WTC11 (cell line): Measurements from ENCODE around the gene ADISSP. TPM values are rescaled to one million over a fixed set of nuclear protein-coding genes. Genes with fewer than 3 reads are reported as not detected.

ENCODE experiments used
- ATAC-seq: fragments of 200-7000 bp; cut with Tn5 transposase; 2 replicates; pipeline ENCODE4 v1.10.0; 2021; ENCODE audit warnings: mild to moderate bottlenecking, moderate library complexity
- CTCF ChIA-PET: fragments of 300-600 bp; sonication (Branson Sonifier 250); formaldehyde crosslinking; loops from one replicate; lab custom pipeline; 2021; ENCODE audit warnings: antibody characterized with exemption; lab: Charles Lee
- POLR2A ChIA-PET: fragments of 350-600 bp; sonication (Branson Sonifier 250); formaldehyde crosslinking; loops from one replicate; lab custom pipeline; 2021; ENCODE audit warnings: antibody characterized with exemption; lab: Charles Lee
- DNase-seq: peaks from one replicate; pipeline ENCODE4 v3.0.0; 2021; ENCODE audit warnings: low spot score
- H3K27ac Mint-ChIP-seq: 2 replicates; pipeline ENCODE4 v1.8.0; 2021; ENCODE audit warnings: mixed read lengths
- H3K27me3 Mint-ChIP-seq: 2 replicates; pipeline ENCODE4 v1.8.0; 2021; ENCODE audit warnings: low read depth, mild to moderate bottlenecking, moderate library complexity, mixed read lengths
- H3K36me3 Mint-ChIP-seq: 2 replicates; pipeline ENCODE4 v1.8.0; 2021; ENCODE audit warnings: mixed read lengths
- H3K4me1 Mint-ChIP-seq: 2 replicates; pipeline ENCODE4 v1.8.0; 2022; ENCODE audit warnings: mixed read lengths
- H3K4me3 Mint-ChIP-seq: 2 replicates; pipeline ENCODE4 v1.8.0; 2021; ENCODE audit warnings: mild to moderate bottlenecking, moderate library complexity, mixed read lengths
- H3K9me3 Mint-ChIP-seq: 2 replicates; pipeline ENCODE4 v1.8.0; 2021; ENCODE audit warnings: mixed read lengths
- CREB1 ChIP-seq: sonication (generic); formaldehyde crosslinking; IDR thresholded peaks from 2 replicates; pipeline ENCODE4 v1.8.0; 2023; ENCODE audit warnings: mild to moderate bottlenecking, missing genetic modification reagents
- FOXJ3 ChIP-seq: sonication (generic); formaldehyde crosslinking; IDR thresholded peaks from 2 replicates; pipeline ENCODE4 v1.9.0; 2021; ENCODE audit warnings: missing genetic modification reagents, mild to moderate bottlenecking, borderline replicate concordance
- GABPB1 ChIP-seq: sonication (generic); formaldehyde crosslinking; IDR thresholded peaks from 2 replicates; pipeline ENCODE4 v1.8.1; 2023; ENCODE audit warnings: mild to moderate bottlenecking, missing genetic modification reagents
- JUN ChIP-seq: sonication (generic); formaldehyde crosslinking; IDR thresholded peaks from 2 replicates; pipeline ENCODE4 v1.8.0; 2023; ENCODE audit warnings: mild to moderate bottlenecking, missing genetic modification reagents
- KAT7 ChIP-seq: sonication (generic); formaldehyde crosslinking; IDR thresholded peaks from 2 replicates; pipeline ENCODE4 v1.8.1; 2023; ENCODE audit warnings: missing genetic modification reagents, mild to moderate bottlenecking, borderline replicate concordance
- MXD4 ChIP-seq: fragments of 250-450 bp; sonication (Bioruptor Pico); IDR thresholded peaks from 2 replicates; pipeline ENCODE4 v1.8.0; 2021; ENCODE audit warnings: mild to moderate bottlenecking, moderate library complexity, borderline replicate concordance
- NR3C1 ChIP-seq: sonication (generic); formaldehyde crosslinking; conservative IDR thresholded peaks from 2 replicates; pipeline ENCODE4 v1.8.1; 2023; ENCODE audit warnings: low read depth, mild to moderate bottlenecking, missing genetic modification reagents
- SMAD4 ChIP-seq: sonication (generic); formaldehyde crosslinking; IDR thresholded peaks from 2 replicates; pipeline ENCODE4 v1.8.0; 2022; ENCODE audit warnings: mild to moderate bottlenecking, missing genetic modification reagents
- SOX15 ChIP-seq: fragments of 250-450 bp; sonication (Bioruptor Pico); IDR thresholded peaks from 2 replicates; pipeline ENCODE4 v1.9.0; 2021; ENCODE audit warnings: mild to moderate bottlenecking
- ZBTB21 ChIP-seq: sonication (generic); formaldehyde crosslinking; IDR thresholded peaks from 2 replicates; pipeline ENCODE4 v1.8.1; 2023; ENCODE audit warnings: mild to moderate bottlenecking, missing genetic modification reagents, borderline replicate concordance
- ZNF121 ChIP-seq: sonication (generic); formaldehyde crosslinking; IDR thresholded peaks from 2 replicates; pipeline ENCODE4 v1.8.0; 2023; ENCODE audit warnings: missing genetic modification reagents
- ZNF219 ChIP-seq: sonication (generic); formaldehyde crosslinking; IDR thresholded peaks from 2 replicates; pipeline ENCODE4 v1.8.0; 2023; ENCODE audit warnings: missing genetic modification reagents, mild to moderate bottlenecking, borderline replicate concordance
- ZNF232 ChIP-seq: sonication (generic); formaldehyde crosslinking; IDR thresholded peaks from 2 replicates; pipeline ENCODE4 v1.8.0; 2022; ENCODE audit warnings: mild to moderate bottlenecking, missing genetic modification reagents
- ZNF416 ChIP-seq: fragments of 250-450 bp; sonication (Bioruptor Pico); IDR thresholded peaks from 2 replicates; pipeline ENCODE4 v1.9.0; 2021; ENCODE audit warnings: mild to moderate bottlenecking, inconsistent platforms
- total RNA-seq: library from RNA; stranded (reverse); gene quantifications from 3 replicates; pipeline ENCODE4 v1.2.3, GENCODE V29; 2021
- TF ChIP-seq, protein P1 (sequence below): sonication (generic); formaldehyde crosslinking; IDR thresholded peaks from 2 replicates; pipeline ENCODE4 v1.8.1; 2023; ENCODE audit warnings: mild to moderate bottlenecking, missing genetic modification reagents
- TF ChIP-seq, protein P2 (sequence below): sonication (generic); formaldehyde crosslinking; IDR thresholded peaks from 2 replicates; pipeline ENCODE4 v1.8.0; 2022; ENCODE audit warnings: mild to moderate bottlenecking, missing genetic modification reagents
- TF ChIP-seq, protein P3 (sequence below): sonication (generic); formaldehyde crosslinking; IDR thresholded peaks from 2 replicates; pipeline ENCODE4 v1.8.0; 2022; ENCODE audit warnings: mild to moderate bottlenecking, missing genetic modification reagents
- TF ChIP-seq, protein P4 (sequence below): fragments of 200-600 bp; IDR thresholded peaks from 2 replicates; pipeline ENCODE4 v1.8.0; 2022; ENCODE audit warnings: antibody characterized with exemption
- TF ChIP-seq, protein P5 (sequence below): fragments of 250-450 bp; sonication (Bioruptor Pico); conservative IDR thresholded peaks from 2 replicates; pipeline ENCODE4 v1.9.0; 2021; ENCODE audit warnings: mild to moderate bottlenecking

The ADISSP gene
- total RNA-seq, 1 experiment from 2014 or later: 129 TPM

- TF ChIP-seq, protein P1, sequence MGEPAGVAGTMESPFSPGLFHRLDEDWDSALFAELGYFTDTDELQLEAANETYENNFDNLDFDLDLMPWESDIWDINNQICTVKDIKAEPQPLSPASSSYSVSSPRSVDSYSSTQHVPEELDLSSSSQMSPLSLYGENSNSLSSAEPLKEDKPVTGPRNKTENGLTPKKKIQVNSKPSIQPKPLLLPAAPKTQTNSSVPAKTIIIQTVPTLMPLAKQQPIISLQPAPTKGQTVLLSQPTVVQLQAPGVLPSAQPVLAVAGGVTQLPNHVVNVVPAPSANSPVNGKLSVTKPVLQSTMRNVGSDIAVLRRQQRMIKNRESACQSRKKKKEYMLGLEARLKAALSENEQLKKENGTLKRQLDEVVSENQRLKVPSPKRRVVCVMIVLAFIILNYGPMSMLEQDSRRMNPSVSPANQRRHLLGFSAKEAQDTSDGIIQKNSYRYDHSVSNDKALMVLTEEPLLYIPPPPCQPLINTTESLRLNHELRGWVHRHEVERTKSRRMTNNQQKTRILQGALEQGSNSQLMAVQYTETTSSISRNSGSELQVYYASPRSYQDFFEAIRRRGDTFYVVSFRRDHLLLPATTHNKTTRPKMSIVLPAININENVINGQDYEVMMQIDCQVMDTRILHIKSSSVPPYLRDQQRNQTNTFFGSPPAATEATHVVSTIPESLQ (CRISPR knock-in tag): no peak
- TF ChIP-seq ZNF416 (CRISPR knock-in tag): no peak
- TF ChIP-seq, protein P2, sequence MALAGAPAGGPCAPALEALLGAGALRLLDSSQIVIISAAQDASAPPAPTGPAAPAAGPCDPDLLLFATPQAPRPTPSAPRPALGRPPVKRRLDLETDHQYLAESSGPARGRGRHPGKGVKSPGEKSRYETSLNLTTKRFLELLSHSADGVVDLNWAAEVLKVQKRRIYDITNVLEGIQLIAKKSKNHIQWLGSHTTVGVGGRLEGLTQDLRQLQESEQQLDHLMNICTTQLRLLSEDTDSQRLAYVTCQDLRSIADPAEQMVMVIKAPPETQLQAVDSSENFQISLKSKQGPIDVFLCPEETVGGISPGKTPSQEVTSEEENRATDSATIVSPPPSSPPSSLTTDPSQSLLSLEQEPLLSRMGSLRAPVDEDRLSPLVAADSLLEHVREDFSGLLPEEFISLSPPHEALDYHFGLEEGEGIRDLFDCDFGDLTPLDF (CRISPR knock-in tag): no peak
- no peak for TF ChIP-seq ZNF121
- TF ChIP-seq KAT7 (CRISPR knock-in tag): no peak
- TF ChIP-seq, protein P3, sequence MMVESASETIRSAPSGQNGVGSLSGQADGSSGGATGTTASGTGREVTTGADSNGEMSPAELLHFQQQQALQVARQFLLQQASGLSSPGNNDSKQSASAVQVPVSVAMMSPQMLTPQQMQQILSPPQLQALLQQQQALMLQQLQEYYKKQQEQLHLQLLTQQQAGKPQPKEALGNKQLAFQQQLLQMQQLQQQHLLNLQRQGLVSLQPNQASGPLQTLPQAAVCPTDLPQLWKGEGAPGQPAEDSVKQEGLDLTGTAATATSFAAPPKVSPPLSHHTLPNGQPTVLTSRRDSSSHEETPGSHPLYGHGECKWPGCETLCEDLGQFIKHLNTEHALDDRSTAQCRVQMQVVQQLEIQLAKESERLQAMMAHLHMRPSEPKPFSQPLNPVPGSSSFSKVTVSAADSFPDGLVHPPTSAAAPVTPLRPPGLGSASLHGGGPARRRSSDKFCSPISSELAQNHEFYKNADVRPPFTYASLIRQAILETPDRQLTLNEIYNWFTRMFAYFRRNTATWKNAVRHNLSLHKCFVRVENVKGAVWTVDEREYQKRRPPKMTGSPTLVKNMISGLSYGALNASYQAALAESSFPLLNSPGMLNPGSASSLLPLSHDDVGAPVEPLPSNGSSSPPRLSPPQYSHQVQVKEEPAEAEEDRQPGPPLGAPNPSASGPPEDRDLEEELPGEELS (CRISPR knock-in tag): no peak
These were observed 24.3 kb downstream of the ADISSP start (continued) for GRCh38 chr20:3743251-3743650.

GRCh38 chr20:3741836-3742458 lies 25.6 kb downstream of the ADISSP start:
- DNase-seq (no peak), ATAC-seq (no peak)
- Mint-ChIP-seq H3K27ac (no peak overlapping the region; the same call in 1 of the 2 replicates), H3K4me1 (peaks cover 36% of the 10 kb centered on the region), H3K4me3 (no peak overlapping the region), H3K9me3 (no peaks in the 10 kb centered on the region), H3K27me3 (peaks cover 19% of the 10 kb centered on the region), H3K36me3 (no peaks in the 10 kb centered on the region)
- TF ChIP-seq MXD4 (CRISPR knock-in tag): no peak
- no peak for TF ChIP-seq SMAD4 (CRISPR knock-in tag)
- TF ChIP-seq CREB1 (CRISPR knock-in tag): no peak
- TF ChIP-seq, protein P4, sequence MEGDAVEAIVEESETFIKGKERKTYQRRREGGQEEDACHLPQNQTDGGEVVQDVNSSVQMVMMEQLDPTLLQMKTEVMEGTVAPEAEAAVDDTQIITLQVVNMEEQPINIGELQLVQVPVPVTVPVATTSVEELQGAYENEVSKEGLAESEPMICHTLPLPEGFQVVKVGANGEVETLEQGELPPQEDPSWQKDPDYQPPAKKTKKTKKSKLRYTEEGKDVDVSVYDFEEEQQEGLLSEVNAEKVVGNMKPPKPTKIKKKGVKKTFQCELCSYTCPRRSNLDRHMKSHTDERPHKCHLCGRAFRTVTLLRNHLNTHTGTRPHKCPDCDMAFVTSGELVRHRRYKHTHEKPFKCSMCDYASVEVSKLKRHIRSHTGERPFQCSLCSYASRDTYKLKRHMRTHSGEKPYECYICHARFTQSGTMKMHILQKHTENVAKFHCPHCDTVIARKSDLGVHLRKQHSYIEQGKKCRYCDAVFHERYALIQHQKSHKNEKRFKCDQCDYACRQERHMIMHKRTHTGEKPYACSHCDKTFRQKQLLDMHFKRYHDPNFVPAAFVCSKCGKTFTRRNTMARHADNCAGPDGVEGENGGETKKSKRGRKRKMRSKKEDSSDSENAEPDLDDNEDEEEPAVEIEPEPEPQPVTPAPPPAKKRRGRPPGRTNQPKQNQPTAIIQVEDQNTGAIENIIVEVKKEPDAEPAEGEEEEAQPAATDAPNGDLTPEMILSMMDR: no peak
- TF ChIP-seq, protein P1 (CRISPR knock-in tag): no peak
- no peak for TF ChIP-seq FOXJ3 (CRISPR knock-in tag)
- ChIA-PET CTCF (interaction anchor here (1.0 to 3.7 kb wide), 8 partner anchors 8 to 65 kb away, joined by 3 to 47 read pairs (median 7); partner anchors contain the start of genes ADISSP and HSPA12B), POLR2A (no interaction called here)

- Mint-ChIP-seq H3K4me1 (peaks cover 33% of the 10 kb centered on the region), H3K4me3 (no peak overlapping the region), H3K36me3 (no peaks in the 10 kb centered on the region), H3K27ac (peak overlapping the region; percentile 79; the same call in 1 of the 2 replicates), H3K27me3 (peaks cover 7% of the 10 kb centered on the region), H3K9me3 (no peaks in the 10 kb centered on the region)
- no peak for TF ChIP-seq NR3C1
- no peak for TF ChIP-seq ZBTB21 (CRISPR knock-in tag)
- TF ChIP-seq ZNF219 (CRISPR knock-in tag): no peak
- TF ChIP-seq, protein P5, sequence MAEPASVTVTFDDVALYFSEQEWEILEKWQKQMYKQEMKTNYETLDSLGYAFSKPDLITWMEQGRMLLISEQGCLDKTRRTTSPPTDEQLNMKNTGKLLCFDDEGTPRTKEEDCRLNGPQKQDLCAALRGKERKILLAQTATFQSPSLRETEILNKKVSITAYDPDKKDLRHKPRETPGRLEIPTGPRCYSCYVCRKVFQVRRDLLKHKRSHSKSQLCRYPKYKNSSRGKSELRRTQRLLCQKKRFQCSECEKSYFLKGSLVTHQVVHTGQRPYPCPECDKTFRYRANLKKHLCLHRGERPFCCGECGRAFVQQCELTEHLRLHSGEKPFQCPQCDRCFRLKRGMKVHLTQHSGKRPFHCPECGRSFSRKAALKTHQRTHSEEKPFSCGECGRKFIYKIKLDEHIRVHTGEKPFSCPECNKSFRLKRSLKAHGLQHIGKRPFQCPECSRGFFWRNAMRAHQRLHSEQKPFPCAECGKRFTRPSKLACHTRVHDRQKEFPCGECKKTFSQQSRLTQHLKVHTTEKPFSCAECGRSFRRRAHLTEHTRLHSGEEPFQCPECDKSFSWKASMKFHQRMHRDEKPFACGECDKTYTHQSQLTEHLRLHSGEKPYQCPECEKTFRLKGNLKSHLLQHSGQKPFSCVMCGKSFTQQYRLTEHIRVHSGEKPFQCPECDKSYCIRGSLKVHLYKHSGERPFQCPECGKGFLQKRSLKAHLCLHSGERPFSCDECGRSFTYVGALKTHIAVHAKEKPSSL (CRISPR knock-in tag): no peak
- no peak for TF ChIP-seq ZNF232 (CRISPR knock-in tag)
- no peak for TF ChIP-seq SOX15 (CRISPR knock-in tag)
- no peak for TF ChIP-seq GABPB1 (CRISPR knock-in tag)
- no peak for TF ChIP-seq JUN (CRISPR knock-in tag)
- DNase-seq: no peak
- no peak for ATAC-seq
- ChIA-PET CTCF (interaction anchor here (0.5 to 3.7 kb wide), 17 partner anchors 9 to 139 kb away, joined by 3 to 47 read pairs (median 5); partner anchors contain the start of genes ADISSP, AP5S1 and HSPA12B), POLR2A (no interaction called here)
These were observed 26.8 kb downstream of the ADISSP start for GRCh38 chr20:3740615-3741301.
